Activated naive CD8-positive, alpha-beta T cell treated with anti-CD3 and anti-CD28 coated beads, Interleukin-2, amount 10 ng/mL, durations not matched to agents 7 days and 5 days (primary cell): ENCODE data around the gene ADAM17. TPM values are rescaled to one million over a fixed set of nuclear protein-coding genes. Genes with fewer than 3 reads are reported as not detected.
"Not testable (repeated sequence)": the region's sequence is repeated elsewhere in the genome, so short reads cannot be mapped to it uniquely, and the experiment has no call there.

ENCODE experiments used
- ATAC-seq: fragments of 150-1000 bp; cut with Tn5 transposase; one replicate; pipeline ENCODE4 v1.10.0; 2021; ENCODE audit warnings: low read depth, moderate library complexity
- POLR2A ChIA-PET: fragments of 350-600 bp; sonication (Branson Sonifier 250); formaldehyde crosslinking; loops from one replicate; lab custom pipeline; 2021; ENCODE audit warnings: antibody characterized with exemption; lab: Charles Lee
- DNase-seq: peaks from one replicate; pipeline ENCODE4 v3.0.0; 2021
- H3K27ac Mint-ChIP-seq: one replicate; pipeline ENCODE4 v1.8.0; 2022; ENCODE audit warnings: mild to moderate bottlenecking, mixed read lengths
- H3K27me3 Mint-ChIP-seq: one replicate; pipeline ENCODE4 v1.8.0; 2022; ENCODE audit warnings: mild to moderate bottlenecking, moderate library complexity, mixed read lengths
- H3K36me3 Mint-ChIP-seq: one replicate; pipeline ENCODE4 v1.8.0; 2021; ENCODE audit warnings: mild to moderate bottlenecking, mixed read lengths
- H3K4me1 Mint-ChIP-seq: one replicate; pipeline ENCODE4 v1.8.0; 2021; ENCODE audit warnings: mixed read lengths
- H3K4me3 Mint-ChIP-seq: one replicate; pipeline ENCODE4 v1.8.0; 2022; ENCODE audit warnings: mild to moderate bottlenecking, moderate library complexity, mixed read lengths
- H3K9me3 Mint-ChIP-seq: one replicate; pipeline ENCODE4 v1.8.0; 2021; ENCODE audit warnings: mixed read lengths
- total RNA-seq, 2 experiments: library from RNA; stranded (reverse); gene quantifications; one replicate each; pipeline ENCODE4 v1.2.3, GENCODE V29; 2021

ADAM17 gene
- total RNA-seq: 10 to 100 TPM; 24.7 to 25.3 TPM

GRCh38 chr2:9555297-9556120, at the start of gene ADAM17:
Gene ADAM17 (minus strand): TSS chr2:9555830. CDS start chr2:9555605, 225 bp downstream.
- Mint-ChIP-seq H3K27me3 (no peaks in the 10 kb centered on the region), H3K27ac (peak within 1 kb of the TSS; percentile 94), H3K9me3 (no peaks in the 10 kb centered on the region), H3K36me3 (peaks cover 17% of the 10 kb centered on the region), H3K4me1 (peaks cover 41% of the 10 kb centered on the region), H3K4me3 (peak within 1 kb of the TSS; percentile 97)
- DNase-seq (peak; percentile 95), ATAC-seq (peak; percentile 92)
- POLR2A ChIA-PET: interaction anchor here (0.7 to 3.1 kb wide), 31 partner anchors 9 to 852 kb away, joined by 3 to 38 read pairs (median 4); partner anchors contain the start of genes IAH1, ITGB1BP1, TAF1B and YWHAQ

- POLR2A ChIA-PET: interaction anchor here (1.0 kb wide), 1 partner anchor 28 kb away, joined by 3 read pairs; the partner anchor contains the start of gene YWHAQ
- H3K36me3 Mint-ChIP-seq: peaks cover 69% of the 10 kb centered on the region
- H3K27ac Mint-ChIP-seq: no peak overlapping the region
- H3K4me1 Mint-ChIP-seq: peaks cover 19% of the 10 kb centered on the region
- H3K27me3 Mint-ChIP-seq: no peaks in the 10 kb centered on the region
- ATAC-seq: no peak
- peaks cover 22% of the 10 kb centered on the region for H3K9me3 Mint-ChIP-seq
- DNase-seq: no peak
- no peak overlapping the region for H3K4me3 Mint-ChIP-seq
Measured at GRCh38 chr2:9602412-9602811, 46.8 kb upstream of the ADAM17 start.

- Mint-ChIP-seq H3K27ac (no peak overlapping the region), H3K9me3 (peaks cover 21% of the 10 kb centered on the region), H3K4me1 (peaks cover 25% of the 10 kb centered on the region), H3K27me3 (no peaks in the 10 kb centered on the region), H3K36me3 (peaks cover 66% of the 10 kb centered on the region), H3K4me3 (no peak overlapping the region)
- POLR2A ChIA-PET: no interaction called here
- ATAC-seq (no peak), DNase-seq (no peak)
Measured at GRCh38 chr2:9601397-9601796, 45.8 kb upstream of the ADAM17 start.

GRCh38 chr2:9599430-9599829, 43.8 kb upstream of the ADAM17 start:
- no peaks in the 10 kb centered on the region for H3K27me3 Mint-ChIP-seq
- H3K4me1 Mint-ChIP-seq: peaks cover 33% of the 10 kb centered on the region
- H3K27ac Mint-ChIP-seq: peak overlapping the region; percentile 8

GRCh38 chr2:9596621-9597311, 41.1 kb upstream of the ADAM17 start:
- peaks cover 41% of the 10 kb centered on the region for H3K4me1 Mint-ChIP-seq
- POLR2A ChIA-PET: interaction anchor here (1.1 kb wide), 1 partner anchor 41 kb away, joined by 4 read pairs; the partner anchor contains the start of gene ADAM17
- no peak for ATAC-seq
- peaks cover 54% of the 10 kb centered on the region for H3K36me3 Mint-ChIP-seq
- DNase-seq: no peak
- H3K9me3 Mint-ChIP-seq: peaks cover 17% of the 10 kb centered on the region
- peak overlapping the region; percentile 24 for H3K27ac Mint-ChIP-seq
- H3K4me3 Mint-ChIP-seq: peak overlapping the region; percentile 3
- no peaks in the 10 kb centered on the region for H3K27me3 Mint-ChIP-seq

More at GRCh38 chr2:9599430-9599829, 43.8 kb upstream of the ADAM17 start:
- ATAC-seq (no peak), DNase-seq (no peak)
- Mint-ChIP-seq H3K9me3 (peaks cover 18% of the 10 kb centered on the region), H3K36me3 (peaks cover 59% of the 10 kb centered on the region), H3K4me3 (no peak overlapping the region)
- POLR2A ChIA-PET: interaction anchor here (1.1 to 1.6 kb wide), 2 partner anchors 31 to 44 kb away, joined by 3 to 4 read pairs; partner anchors contain the start of genes ADAM17 and YWHAQ

DNA sequence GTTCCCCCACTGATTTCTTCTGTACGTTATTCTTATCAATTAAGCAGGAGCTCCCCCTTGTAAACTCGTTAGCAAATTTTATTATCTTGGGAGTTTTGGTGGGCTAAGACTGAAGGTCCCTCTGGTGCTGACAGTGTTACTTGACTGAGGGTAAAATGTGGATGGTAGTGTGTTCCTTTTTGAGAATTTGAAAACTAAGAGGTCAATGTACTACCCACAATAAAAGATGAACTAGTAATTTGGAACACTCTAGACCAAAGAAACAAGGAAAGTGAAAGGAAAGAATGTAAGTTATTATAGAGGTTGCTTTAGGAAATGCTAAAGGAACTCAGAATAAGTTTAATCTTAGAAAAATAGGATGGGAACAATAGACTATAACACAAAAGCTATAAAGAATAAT, 40.1 kb upstream of the ADAM17 start:
- ATAC-seq (no peak), DNase-seq (no peak)
- Mint-ChIP-seq H3K36me3 (peaks cover 55% of the 10 kb centered on the region), H3K27me3 (no peaks in the 10 kb centered on the region), H3K4me3 (no peak overlapping the region), H3K27ac (peak overlapping the region; percentile 13), H3K4me1 (peaks cover 41% of the 10 kb centered on the region), H3K9me3 (peaks cover 17% of the 10 kb centered on the region)
- POLR2A ChIA-PET: interaction anchor here (0.9 kb wide), 1 partner anchor 34 kb away, joined by 3 read pairs; no protein-coding TSS in a partner anchor

DNA sequence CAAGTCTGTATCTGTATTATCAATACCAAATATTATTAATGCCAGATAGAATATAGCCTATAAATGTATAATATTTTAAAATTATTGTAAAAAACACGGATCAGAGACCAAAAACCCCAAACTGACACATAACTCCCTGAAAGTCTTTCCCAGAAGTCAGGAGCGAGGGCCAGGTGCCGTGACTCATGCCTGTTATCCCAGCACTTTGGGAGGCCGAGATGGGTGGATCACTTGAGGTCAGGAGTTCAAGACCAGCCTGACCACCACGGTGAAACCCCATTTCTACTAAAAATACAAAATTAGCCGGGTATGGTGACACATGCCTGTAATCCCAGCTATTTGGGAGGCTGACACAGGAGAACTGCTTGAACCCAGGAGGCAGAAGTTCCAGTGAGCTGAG, 39.6 kb upstream of the ADAM17 start:
- DNase-seq, H3K4me3 Mint-ChIP-seq, H3K27me3 Mint-ChIP-seq, ATAC-seq: not testable (repeated sequence)
- Mint-ChIP-seq H3K9me3 (peaks cover 17% of the 10 kb centered on the region), H3K36me3 (peaks cover 52% of the 10 kb centered on the region), H3K27ac (peak overlapping the region; percentile 12), H3K4me1 (peaks cover 40% of the 10 kb centered on the region)
- POLR2A ChIA-PET: interaction anchor here (0.9 kb wide), 1 partner anchor 35 kb away, joined by 3 read pairs; no protein-coding TSS in a partner anchor

DNA sequence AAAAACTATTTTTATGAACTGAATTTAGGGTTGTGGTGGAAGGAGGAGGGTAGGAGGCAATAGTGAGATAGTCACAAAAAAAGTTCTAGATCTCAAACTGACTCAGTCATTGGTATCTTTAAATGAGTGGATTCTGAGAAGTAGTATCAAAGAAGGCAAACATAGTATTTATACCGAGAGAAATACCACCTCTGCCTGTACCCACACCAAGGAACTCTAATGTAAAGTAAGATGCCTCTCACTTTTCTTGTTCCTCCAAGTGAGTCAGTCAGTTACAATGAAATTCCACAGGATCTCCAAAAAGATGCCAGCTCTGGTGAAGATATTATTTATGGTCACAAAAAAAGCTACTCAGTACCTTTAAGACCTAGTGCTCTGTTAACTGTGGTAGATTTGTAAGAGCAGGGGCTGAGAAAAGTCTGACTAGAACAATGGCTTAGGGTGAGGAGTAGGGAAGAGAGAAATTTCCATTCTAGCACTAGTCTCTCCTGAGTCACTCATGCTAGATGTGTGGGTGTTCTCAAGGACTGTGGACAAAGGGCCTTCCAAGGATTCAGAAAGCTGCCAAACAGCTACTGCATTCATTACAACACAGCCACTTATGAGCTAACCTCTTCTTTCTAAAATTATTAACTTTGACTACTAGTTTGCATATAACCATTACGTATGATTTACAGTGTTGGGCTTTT, 38.9 kb upstream of the ADAM17 start:
- Mint-ChIP-seq H3K27me3 (no peaks in the 10 kb centered on the region), H3K4me1 (peaks cover 33% of the 10 kb centered on the region), H3K36me3 (peaks cover 48% of the 10 kb centered on the region), H3K4me3 (peak overlapping the region; percentile 25), H3K27ac (peak overlapping the region; percentile 39), H3K9me3 (peaks cover 11% of the 10 kb centered on the region)
- DNase-seq (no peak), ATAC-seq (peak; percentile 62)
- POLR2A ChIA-PET: interaction anchor here (1.0 kb wide), 1 partner anchor 36 kb away, joined by 4 read pairs; the partner anchor contains the start of gene YWHAQ

DNA sequence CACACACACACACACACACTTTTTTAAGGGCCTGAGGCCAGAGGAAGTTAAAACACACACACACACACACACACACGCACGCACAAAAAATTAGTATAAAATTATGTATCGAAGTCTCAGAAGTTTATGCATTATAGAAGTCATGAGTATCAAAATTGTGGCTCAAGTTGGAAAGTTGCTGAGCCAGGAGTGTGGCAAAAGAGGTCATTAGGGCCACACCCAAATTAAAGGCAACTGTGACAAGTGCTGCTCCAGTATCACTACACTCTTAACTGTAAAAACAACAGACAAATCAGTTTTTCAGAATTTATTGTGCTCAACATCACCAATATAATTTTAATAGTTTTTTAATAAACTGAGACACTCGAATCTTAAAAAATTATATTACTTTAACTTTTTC, 38.3 kb upstream of the ADAM17 start:
- Mint-ChIP-seq H3K4me3 (no peak overlapping the region), H3K27me3 (no peaks in the 10 kb centered on the region), H3K27ac (no peak overlapping the region), H3K4me1 (peaks cover 32% of the 10 kb centered on the region), H3K9me3 (peaks cover 5% of the 10 kb centered on the region), H3K36me3 (peaks cover 42% of the 10 kb centered on the region)
- POLR2A ChIA-PET: interaction anchor here (1.0 kb wide), 1 partner anchor 37 kb away, joined by 4 read pairs; the partner anchor contains the start of gene YWHAQ
- ATAC-seq: no peak
- no peak for DNase-seq

DNA sequence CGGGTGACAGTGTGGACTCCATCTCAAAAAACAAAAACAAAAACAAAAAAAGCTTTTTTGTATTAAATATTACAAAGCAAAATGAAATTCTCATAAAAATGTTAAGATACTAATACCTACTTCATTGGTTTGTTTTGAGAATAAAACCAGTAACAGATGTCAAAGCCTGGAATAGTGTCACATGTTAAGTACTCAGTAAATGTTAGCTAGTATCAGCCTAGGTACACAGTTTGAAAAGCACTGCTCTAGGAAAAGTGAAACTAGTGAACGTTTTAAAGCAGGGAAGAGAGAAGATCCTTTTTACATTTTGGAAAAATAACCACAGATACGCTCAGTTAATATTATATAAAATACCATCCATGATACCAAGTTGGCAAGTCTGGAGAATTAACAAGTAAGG, 37.1 kb upstream of the ADAM17 start:
- no peak for DNase-seq
- H3K4me3 Mint-ChIP-seq: no peak overlapping the region
- POLR2A ChIA-PET: no interaction called here
- H3K9me3 Mint-ChIP-seq: no peaks in the 10 kb centered on the region
- peaks cover 27% of the 10 kb centered on the region for H3K4me1 Mint-ChIP-seq
- no peaks in the 10 kb centered on the region for H3K27me3 Mint-ChIP-seq
- no peak for ATAC-seq
- H3K27ac Mint-ChIP-seq: no peak overlapping the region
- peaks cover 32% of the 10 kb centered on the region for H3K36me3 Mint-ChIP-seq

- Mint-ChIP-seq H3K4me3 (no peak overlapping the region), H3K36me3 (peaks cover 36% of the 10 kb centered on the region), H3K9me3 (no peaks in the 10 kb centered on the region), H3K4me1 (peaks cover 15% of the 10 kb centered on the region), H3K27me3 (no peaks in the 10 kb centered on the region), H3K27ac (no peak overlapping the region)
- DNase-seq (no peak), ATAC-seq (no peak)
- POLR2A ChIA-PET: no interaction called here
Measured at GRCh38 chr2:9590641-9591040, 35.0 kb upstream of the ADAM17 start.

DNA sequence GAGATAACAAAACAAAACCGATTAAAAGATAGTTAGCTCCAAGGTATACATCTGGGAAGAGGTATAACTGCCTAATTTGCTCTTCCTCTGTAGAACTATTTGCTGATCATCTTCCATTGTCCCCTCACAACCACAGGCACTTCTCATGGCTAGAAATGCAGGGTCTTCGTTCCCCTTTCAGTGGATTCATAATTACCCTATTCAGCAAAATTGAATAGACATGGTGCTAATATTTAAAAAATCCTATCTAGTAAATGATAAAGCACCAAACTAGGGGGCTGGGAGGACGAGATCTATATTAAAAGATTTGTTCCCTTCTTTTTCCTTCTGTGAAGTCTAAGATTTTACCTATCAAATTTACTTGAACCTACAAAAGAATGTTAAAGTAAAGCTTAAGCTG, 30.8 kb upstream of the ADAM17 start:
- H3K27me3 Mint-ChIP-seq: no peaks in the 10 kb centered on the region
- H3K27ac Mint-ChIP-seq: no peak overlapping the region

More for the DNA sequence above, 30.8 kb upstream of the ADAM17 start:
- H3K4me3 Mint-ChIP-seq: no peak overlapping the region
- no peaks in the 10 kb centered on the region for H3K4me1 Mint-ChIP-seq
- peaks cover 32% of the 10 kb centered on the region for H3K36me3 Mint-ChIP-seq
- DNase-seq (no peak), ATAC-seq (no peak)
- POLR2A ChIA-PET: interaction anchor here (0.6 to 1.2 kb wide), 2 partner anchors 12 to 162 kb away, joined by 3 read pairs; no protein-coding TSS in a partner anchor
- no peaks in the 10 kb centered on the region for H3K9me3 Mint-ChIP-seq
